GM18502 (cell line): ENCODE results near the gene R3HDM2.

Experiments
- ATAC-seq: cut with Tn5 transposase; IDR thresholded peaks from one replicate; pipeline ENCODE4 v1.9.1; 2021; ENCODE audit warnings: mild to moderate bottlenecking; ENCODE audit not compliant: unreplicated experiment, poor library complexity

The R3HDM2 gene

GRCh38 chr12:57248934-57249742, 181.7 kb downstream of the R3HDM2 start:
- ATAC-seq, result no peak

- ATAC-seq, result no peak
Measured at GRCh38 chr12:57247041-57247440, 183.8 kb downstream of the R3HDM2 start.

- no peak for ATAC-seq
Measured at GRCh38 chr12:57244312-57244696, 186.5 kb downstream of the R3HDM2 start.

- ATAC-seq, result no peak
Measured at GRCh38 chr12:57243521-57244311, 187.1 kb downstream of the R3HDM2 start.

- peak; percentile 42 for ATAC-seq
Measured at GRCh38 chr12:57242691-57243454, 188.0 kb downstream of the R3HDM2 start.

- no peak for ATAC-seq
Measured at GRCh38 chr12:57242329-57242690, 188.5 kb downstream of the R3HDM2 start.

GRCh38 chr12:57241402-57242310, 189.2 kb downstream of the R3HDM2 start:
- ATAC-seq, result no peak

- no peak for ATAC-seq
Measured at GRCh38 chr12:57240926-57241401, 189.9 kb downstream of the R3HDM2 start.

- no peak for ATAC-seq
Measured at GRCh38 chr12:57240066-57240921, 190.5 kb downstream of the R3HDM2 start.

- ATAC-seq, result no peak
Measured at GRCh38 chr12:57239587-57240065, 191.2 kb downstream of the R3HDM2 start.

GRCh38 chr12:57238854-57239554, 191.8 kb downstream of the R3HDM2 start:
- peak; percentile 61 for ATAC-seq

GRCh38 chr12:57237932-57238853, 192.7 kb downstream of the R3HDM2 start:
- no peak for ATAC-seq

GRCh38 chr12:57237596-57237931, 193.3 kb downstream of the R3HDM2 start:
- no peak for ATAC-seq

- no peak for ATAC-seq
Measured at GRCh38 chr12:57236925-57237595, 193.8 kb downstream of the R3HDM2 start.

- ATAC-seq, result no peak
Measured at GRCh38 chr12:57236201-57236924, 194.5 kb downstream of the R3HDM2 start.

GRCh38 chr12:57235728-57236131, 195.1 kb downstream of the R3HDM2 start:
- no peak for ATAC-seq
